Fibroblast of the conjunctiva (primary cell): Measurements from ENCODE around the gene CYTH4.

Experiments used
- DNase-seq: peaks from one replicate; pipeline ENCODE4 v3.0.0-alpha.2; 2010; ENCODE audit warnings: low read depth

CYTH4 gene

DNA sequence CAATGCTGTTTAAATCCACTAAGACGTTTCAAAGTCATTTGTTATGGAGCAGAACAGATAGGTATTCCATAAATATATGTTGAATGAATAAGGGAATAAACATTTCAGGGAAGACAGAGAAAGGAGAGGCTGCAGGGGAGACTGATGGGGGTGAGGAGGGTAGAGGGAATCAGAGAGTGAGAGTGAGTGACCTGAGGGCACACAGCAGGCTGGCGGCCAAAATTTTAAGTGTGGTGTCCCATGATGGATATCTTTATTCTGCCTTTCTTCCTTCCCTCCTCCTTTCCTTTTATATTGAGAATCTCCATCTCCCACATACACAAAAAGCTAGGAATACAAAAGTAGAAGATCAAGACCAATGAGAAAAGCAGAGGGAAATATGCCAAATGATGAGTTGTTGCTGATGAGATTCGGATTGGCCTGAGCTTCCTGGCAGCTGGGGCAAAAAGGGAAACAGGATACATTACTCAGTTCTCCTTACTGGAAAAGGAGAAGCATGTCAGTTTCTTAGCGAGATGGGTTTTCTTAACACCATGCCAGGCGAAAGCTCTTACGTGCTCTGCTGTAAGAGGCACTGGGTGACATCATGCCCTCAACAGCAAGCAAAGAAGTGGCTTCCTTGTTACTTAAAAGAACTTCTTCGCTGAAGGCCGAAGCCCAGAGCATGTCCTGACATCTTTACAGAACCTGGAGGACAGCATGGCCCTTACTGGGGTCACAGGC is 11.2 kb upstream of the CYTH4 start:
- no peak for DNase-seq

DNA sequence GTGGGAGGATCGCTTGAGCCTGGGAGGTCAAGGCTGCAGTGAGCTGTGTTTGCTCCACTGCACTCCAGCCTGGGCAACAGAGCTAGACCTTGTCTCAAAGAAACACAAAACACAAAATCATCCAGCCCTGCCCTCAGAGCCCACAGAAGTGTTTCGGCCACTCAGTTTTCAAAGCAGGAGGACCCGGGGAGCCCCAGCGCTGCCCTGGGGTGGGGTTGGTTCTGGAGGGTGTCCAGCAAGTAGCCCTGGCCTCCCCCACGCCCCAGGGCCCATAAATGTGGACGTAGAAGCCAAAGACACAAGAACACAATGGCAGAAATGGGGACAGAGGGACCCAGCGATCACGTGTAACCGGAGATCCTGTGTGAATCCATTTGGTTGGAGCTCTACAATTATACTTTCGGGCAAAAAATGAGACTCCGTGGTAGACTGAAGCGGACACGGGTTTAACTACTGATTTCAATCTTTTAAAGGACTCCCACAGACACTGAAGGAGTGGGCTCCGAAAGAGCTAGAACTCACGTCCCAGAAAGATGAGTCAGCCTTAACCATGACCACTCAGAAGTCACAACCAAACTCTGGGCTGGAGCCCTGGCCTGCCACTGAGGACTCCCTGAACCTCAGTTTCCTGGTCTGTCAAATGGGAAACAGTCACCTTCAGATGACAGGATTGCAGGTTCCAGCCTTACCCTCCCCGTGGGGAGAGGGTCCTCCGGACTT is 9.0 kb upstream of the CYTH4 start:
- DNase-seq, result no peak

DNA sequence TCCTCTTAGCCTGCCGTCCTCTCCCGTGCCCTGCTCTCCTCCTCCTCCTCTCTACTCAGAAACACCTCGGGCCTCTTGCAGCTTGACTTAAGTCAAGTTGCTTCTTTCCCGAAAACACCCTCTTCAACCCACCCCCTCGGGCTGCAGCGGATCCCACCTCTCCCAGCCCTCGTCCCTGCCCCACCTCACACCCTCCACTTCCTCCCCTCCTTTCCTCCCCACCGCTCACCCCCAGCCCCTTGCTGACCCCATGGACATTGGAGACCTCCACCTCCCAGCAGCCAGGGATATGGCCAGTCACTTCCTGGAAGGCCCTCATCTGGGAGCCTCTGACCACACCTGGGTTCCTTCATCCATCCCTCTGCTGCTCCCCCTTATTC is 8.5 kb upstream of the CYTH4 start:
- DNase-seq, result no peak

DNA sequence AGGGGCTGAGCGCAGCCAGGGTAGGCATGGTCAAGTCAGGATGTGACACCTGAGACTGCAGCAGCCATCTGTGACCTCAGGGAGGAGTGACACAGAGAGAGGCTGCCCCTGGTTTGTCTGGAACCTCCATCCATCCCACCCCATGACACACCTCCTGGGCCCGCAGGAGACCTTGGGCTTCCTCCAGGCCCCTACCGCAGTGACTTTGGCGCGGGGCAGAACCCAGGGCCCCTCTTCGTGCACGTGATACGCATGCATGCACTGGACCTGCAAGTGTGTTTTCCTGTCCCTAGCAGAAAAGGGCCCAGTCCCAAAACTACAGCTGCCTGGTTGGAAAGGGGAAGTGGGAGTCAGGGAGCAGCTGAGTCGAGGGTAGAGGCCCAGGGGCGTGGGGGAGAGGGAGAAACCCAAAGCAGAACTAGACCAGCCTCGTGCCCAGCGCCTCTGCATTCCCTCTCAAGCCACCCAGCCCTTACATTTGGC is 7.9 kb upstream of the CYTH4 start:
- DNase-seq, result no peak

DNA sequence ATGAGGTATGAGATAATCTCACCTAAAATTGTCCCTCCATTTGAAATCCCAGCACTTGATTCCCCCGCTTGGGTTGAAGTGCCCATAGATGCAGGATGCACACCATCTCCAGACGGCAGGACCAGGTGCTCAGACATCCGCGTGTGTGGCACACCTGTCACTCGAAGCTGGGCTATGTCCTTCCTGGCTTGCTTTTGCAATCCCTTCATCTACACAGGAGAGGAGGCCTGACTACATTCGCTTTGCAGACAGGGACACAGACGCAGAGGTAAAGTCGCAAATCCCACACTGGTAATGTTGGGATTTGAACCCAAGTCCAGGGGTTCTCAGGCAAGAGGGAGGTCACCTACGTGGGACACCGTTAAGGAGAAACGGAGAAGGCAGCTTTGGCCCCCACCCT is 7.2 kb upstream of the CYTH4 start:
- DNase-seq, result no peak

DNA sequence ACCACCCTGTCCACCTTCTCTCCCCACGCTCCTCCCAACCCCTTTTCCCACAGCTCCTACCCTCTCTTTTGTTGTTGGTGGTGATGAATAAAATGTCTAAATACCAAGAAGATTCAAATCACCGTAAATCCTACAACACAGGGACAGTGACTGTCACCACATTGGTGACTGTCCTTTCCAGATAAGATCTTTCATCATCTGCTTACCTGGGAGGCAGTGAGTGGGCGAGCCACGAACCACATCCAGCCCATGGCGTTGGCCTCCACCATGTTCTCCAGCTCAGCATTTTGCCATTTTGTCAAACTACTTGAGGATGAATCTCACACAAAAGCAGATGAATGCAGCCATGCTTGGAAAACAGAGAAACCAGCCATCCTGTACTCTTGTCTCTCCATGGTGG is 6.7 kb upstream of the CYTH4 start:
- no peak for DNase-seq

DNA sequence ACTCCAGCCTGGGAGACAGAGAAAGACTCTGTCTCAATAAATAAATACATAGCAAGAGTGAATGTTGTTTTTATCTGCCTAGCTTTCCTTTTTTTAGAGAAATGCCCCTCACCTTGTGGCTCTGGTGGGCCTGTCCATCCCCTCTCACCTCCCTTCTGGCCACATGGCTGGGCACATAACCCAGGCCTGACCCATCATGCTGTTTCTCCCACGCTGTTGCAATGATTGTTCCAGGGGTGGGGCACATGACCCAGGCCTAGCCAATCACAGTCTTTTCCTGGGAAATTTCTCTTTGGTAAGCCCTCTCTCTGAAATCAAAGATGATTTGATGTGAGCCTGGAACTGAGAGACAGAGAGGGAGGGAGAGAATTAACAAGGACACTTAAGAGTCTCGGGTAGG is 5.5 kb upstream of the CYTH4 start:
- no peak for DNase-seq

DNA sequence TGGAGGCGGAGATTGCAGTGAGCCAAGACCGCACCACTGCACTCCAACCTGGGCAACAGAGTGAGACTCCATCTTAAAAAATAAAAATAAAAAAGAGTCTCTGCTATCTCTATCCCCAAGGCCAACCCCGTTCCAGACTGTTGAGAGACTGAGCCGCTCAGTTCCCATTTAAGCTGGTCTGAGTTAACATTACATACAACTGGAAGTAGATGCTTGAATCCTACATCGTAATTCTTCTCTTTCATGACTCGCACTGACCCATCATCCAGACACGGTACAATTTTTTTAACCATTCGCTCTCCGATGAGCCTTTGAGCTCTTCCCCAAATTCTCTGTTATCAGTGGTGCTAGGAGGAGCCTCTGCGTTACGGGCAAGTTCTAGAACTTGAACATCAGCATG is 4.9 kb upstream of the CYTH4 start:
- DNase-seq, result no peak

DNA sequence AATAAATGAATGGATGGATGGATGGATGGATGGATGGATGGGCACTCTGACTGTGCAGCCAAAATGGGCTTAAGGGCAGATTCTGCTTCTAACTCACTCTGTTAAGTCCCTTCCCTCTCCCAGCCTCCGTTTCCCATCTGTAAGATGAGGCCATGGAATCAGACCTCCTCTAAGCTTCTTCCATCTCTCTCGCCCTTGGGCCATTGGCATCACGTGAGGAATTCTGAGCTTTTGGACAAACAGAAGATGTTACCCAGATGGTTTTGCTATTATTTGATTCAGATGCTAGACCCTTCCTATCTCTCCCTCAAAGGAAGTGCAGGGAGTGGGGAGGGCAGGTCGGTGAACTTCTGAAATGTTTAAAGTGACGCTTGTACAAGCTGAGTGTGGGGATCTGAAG is 4.0 kb upstream of the CYTH4 start:
- no peak for DNase-seq

DNA sequence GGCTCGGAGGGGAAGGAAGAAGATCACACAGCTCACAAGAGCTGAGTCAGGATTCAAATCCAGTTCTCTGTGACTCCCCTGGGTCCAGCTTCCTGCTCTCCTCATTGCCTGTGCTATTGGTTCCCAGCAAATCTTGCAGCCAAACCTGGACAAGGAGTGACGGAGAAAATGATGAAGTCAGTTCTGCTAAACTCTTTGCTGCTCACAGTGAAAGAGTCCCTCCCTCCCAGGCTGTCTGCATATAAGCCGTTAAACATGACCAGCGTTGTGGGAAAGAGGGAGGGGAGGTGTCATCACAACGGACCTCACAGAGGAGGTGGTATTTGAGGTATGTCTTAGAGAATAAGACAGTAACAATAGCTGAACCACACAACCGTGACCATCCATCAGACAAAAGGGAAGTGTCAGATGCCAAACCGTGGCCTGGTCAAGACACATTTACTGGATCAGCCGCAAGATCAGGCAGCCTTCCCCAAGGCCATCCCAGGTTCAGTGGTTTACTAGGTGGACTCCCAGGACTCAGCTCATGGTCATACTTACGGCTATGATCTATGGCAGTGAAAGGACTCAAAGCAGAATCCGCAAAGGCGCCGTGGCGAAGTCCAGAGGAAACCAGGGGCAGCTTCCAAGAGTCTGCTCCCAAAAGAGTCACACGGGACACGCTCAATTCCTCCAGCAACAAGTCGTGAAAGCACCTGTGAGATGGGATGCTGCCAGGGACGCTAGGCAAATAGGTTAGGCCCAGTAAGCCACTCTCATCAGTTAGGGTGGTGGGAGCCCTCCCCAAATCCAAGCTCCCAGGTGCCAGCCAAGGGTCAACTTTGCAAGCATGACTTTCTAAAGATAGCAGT is 2.8 kb upstream of the CYTH4 start:
- no peak for DNase-seq

DNA sequence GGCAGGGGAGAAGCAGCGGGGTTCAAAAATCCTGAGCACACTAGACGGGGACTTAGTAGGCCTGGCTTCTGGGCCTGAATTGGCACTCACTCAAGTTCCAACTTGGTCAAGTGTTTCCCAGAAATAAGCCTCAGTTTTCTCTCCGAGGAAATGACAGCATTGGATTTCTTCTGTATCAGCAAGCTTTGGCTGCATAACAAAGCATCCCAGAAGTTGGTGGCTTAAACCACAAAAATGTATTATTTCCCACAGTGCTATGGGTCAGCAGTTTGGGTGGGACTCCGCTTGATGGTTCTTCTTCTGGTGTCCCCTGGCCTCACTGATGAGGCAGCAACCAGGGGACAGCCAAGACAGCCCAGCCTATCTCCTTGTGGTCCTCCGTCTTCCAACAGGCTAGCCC is 1.6 kb upstream of the CYTH4 start:
- DNase-seq, result no peak

DNA sequence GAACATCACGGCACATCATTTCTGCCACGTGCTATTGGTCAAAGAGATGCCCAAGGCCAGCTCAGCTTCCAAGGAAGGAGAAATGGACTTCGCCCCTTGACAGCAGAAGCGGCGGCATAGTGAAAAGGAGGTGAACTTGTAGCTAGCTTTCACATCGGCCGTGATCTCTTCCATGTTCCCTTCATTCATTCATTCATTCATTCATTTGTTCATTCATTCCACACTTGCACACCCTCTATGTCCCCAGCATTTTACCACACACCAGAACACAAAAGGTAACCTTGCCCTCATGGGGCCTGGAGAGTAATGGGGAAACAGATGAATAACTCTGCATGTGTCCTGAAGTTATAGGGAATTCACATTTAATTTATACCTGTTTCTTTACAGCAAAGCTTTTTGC is 1.1 kb upstream of the CYTH4 start:
- no peak for DNase-seq

DNA sequence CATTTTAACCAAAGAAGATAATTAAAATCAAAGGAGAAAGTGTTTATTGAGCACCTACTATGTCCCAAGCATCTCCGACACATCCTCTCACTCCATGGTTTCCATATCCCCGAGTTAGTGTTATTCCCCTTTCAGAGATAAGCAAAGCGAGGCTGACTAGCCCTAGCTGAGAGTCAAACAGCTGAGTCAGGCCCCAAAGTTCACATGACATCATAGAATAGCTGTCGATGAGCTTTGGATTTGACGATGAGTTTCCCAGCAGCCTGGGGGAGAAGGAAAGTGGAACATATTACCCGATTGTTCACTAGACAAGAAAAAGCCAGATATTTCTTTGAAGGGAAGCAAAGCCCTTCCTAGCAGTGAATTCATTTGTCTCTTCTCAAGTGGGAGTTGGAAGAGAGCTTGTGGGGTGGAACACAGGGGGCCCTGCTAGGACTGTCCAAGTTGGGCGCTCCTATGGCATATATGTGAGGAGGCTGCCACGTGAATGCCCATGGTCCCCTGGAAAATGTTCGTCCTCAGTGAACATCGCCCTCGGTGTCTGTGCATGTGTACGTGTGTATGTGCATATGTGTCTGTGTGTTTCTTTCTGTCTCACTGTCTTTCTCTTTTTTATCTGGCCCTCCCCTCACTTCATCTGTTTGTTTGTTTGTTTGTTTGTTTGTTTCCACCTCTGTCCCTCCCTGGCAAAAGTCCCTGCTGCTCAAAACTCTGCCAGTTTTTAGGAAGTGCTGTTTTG is 493 bp upstream of the CYTH4 start:
- no peak for DNase-seq

DNA sequence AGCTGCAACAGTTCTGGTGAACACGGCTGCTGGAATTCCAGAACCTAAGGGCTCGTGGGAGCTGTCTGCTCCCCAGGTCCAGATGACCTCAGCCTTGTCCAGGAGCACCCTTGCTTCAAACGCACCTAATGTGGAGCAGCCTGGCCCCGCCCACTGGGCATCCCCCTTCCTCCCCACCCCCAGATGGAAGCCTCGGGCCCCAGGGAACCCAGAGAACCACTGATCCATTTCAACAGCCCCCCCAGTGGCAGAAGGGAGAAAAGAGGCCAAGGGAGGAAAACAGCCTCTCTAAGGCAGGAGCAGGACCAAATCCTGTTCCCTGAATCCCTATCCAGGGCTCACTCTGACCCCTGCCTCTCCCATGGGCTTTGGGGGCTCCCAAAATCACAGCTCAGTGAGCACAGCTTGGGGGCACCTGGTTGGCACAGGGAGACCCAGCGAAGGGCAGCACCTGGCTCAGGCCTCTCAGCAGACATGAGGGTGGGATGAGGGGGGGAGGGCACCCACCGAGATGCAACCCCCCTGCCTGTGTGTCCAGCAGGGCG is 1.2 kb downstream of the CYTH4 start:
- no peak for DNase-seq

DNA sequence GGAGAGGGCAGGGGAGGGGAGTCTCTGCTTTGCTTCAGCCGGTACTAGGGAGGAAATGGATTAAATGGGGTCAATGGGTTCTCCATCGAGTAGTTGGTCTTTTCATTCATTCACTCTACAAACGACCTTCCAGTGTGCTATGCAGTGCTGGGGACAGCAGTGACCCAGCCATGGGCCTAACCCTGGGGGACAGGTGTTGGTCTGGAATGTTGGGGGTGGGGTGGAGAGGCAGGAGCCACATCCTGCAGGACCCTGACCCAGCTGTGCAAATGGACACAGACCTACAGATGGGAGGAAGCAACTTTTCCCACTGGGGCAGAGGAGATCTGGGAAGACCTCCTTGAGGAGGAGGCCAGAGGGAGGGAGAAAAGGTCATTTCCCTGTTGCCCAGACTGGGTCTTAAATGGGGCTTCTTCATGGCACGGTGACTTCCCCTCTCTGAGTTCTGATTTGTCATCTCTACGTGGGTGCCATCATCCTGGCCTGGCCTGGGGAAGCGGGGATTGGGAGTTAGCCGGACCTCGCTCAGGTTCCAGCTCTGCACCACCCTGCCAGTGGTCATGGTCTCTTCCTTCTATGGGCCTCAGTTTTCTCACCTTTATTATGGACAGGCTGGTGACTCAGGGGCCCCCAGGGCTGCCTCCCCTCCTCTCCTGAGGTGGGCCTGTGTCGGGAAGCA is 2.0 kb downstream of the CYTH4 start:
- DNase-seq, result no peak

DNA sequence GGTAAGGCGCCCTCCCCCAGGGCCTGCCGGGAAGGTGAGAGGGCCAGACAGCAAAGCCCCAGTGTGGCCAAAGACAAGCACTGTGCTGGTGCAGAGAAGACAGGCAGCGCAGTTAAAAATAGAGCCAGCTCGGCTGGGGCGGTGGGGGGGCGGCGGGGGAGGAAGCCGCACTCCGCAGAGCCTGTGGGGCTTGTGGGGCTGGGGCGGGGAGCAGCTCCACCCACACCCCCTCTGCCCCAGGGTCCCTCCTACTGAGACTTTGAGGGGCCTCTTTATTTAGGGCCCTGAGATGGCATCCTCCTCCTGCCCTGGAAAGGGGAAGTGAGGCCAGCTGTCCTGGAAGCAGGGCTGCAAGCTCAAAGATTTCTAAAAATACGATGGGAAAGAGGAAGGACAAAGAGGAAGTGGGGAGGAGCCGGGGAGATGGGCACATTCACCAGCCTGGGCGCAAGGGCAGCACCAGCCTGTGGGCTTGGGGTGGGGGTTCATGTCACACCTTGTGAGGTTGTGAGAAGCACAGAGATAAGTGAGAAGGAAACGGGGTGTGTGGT is 2.6 kb downstream of the CYTH4 start:
- DNase-seq, result no peak

DNA sequence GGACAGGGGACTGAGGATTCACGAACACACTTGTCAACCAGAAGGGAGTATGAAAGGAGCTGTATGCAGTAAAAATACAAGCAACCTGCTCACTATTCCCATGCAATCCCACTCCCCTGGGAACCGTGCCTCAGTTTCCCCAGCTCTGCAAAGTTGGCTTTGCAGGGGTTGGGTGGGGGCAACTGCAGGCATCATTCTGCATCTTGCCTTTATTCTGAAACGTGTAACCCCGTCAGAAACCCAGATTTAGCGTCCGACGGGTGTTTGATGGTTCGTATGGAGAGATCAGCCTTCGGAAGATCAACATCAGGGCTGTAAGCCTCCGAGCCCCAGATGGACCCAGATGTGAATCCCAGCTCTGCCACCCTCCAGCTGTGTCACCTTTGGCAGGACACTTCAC is 3.6 kb downstream of the CYTH4 start:
- no peak for DNase-seq

DNA sequence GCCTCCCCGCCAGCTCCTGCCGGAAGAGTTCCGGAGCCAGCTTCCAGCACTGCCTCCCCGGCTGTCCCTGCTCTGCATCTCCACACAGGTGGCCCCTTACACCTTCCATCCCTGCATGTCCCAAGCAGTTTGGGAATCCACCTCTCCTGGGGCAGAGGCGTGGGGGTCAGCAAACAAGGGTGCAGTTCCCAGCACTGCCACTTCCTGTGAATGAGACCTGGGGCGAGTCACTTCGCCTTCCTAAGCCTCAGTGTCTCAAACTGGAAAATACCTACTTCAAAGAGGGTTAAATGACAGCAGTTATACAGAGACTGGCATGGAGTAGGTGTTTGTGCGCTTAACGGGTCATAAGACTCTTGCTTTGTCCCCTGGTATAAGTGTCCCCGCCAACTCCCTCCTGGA is 5.2 kb downstream of the CYTH4 start:
- no peak for DNase-seq

DNA sequence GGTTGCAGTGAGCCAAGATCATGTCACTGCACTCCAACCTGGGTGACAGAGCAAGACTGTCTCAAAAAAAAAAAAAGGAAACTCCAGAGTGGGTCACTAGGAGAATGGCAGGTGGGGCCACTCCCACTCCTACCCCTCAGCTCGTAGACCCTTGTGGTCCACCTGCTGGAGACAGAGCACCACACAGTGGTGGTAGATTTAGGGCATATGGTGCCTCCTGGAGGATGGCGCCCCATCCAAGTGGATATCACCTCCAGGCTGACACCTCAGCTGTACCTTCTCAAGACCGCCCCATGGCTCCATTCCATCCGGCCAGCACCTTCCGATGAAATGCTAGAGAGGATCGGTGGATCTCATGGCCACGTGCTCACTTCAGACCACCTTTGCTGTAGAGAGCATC is 6.2 kb downstream of the CYTH4 start:
- DNase-seq, result no peak

DNA sequence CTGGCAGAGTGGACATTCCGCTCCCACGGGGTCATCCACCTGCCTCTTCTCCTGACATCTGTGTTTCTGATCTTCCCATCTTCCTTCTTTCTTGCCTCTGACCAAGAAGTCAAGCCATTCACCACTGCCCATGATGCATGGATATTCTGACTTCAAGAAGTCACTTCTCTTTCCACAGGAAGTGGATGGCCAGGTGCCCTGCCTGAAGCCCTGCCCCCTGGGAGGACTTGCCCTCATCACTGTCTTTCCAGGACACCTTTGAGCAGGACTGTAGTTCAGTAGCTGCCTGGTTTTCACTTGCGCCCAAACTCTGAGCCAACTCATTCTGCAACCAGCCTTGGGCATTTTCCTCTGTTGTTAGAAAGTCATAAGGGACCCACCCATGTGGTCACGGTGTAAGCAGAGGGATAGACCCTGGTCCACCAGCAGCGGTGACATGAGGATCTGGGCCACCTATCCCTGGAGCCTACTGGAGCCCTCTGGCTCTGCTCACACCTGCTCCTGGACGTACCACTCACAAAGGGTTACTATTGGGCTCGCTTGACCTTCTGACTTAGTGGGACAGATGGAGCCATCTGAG is 6.9 kb downstream of the CYTH4 start:
- no peak for DNase-seq

DNA sequence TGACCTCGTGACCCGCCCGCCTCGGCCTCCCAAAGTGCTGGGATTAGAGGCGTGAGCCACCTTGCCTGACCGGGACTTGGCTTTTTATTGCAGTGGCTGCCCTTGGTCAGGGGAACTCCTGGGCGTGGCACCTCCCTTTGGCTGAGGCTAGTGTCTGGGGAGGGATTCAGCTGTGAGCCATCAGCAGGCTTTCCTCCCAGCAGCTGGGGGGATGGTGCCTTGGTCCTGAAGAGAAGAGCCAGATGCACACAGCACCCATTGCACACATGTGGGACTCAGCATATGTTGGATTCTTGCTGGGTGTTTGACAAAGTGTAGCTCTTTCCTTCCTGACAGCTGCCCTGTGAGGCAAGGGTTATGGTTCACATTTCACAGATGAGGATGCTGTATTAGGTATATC is 8.4 kb downstream of the CYTH4 start:
- no peak for DNase-seq
